MM.1S (cell line): Measurements from ENCODE around the gene EPHA5.

Experiments
- DNase-seq: peaks from one replicate; pipeline ENCODE4 v3.0.0-alpha.2; 2015
- H2AFZ ChIP-seq: fragments of 300-600 bp; sonication (generic); 2 replicates; pipeline ENCODE4 v1.6.0; 2016; ENCODE audit warnings: antibody characterized with exemption, low read length
- H3F3A ChIP-seq: fragments of 300-600 bp; sonication (generic); 2 replicates; pipeline ENCODE4 v1.6.1; 2016; ENCODE audit warnings: mild to moderate bottlenecking, antibody characterized with exemption, low read length, moderate library complexity, mixed read lengths; ENCODE audit not compliant: insufficient read depth
- H3K27ac ChIP-seq: fragments of 300-600 bp; sonication (generic); 2 replicates; pipeline ENCODE4 v1.5.1; 2016; ENCODE audit warnings: mild to moderate bottlenecking, low read length
- H3K27me3 ChIP-seq: fragments of 300-600 bp; sonication (generic); replicated peaks from 2 replicates; pipeline ENCODE4 v1.6.0; 2016; ENCODE audit warnings: low read length; ENCODE audit not compliant: insufficient read depth
- H3K36me3 ChIP-seq: fragments of 300-600 bp; sonication (generic); replicated peaks from 2 replicates; pipeline ENCODE4 v1.6.1; 2016; ENCODE audit warnings: mild to moderate bottlenecking, low read length, mixed read lengths; ENCODE audit not compliant: insufficient read depth
- H3K4me1 ChIP-seq: fragments of 300-600 bp; sonication (generic); 2 replicates; pipeline ENCODE4 v1.6.1; 2016; ENCODE audit warnings: low read length, mixed read lengths
- H3K4me2 ChIP-seq: fragments of 300-600 bp; sonication (generic); 2 replicates; pipeline ENCODE4 v1.6.0; 2016; ENCODE audit warnings: low read depth, low read length
- H3K4me3 ChIP-seq: fragments of 300-600 bp; sonication (generic); 2 replicates; pipeline ENCODE4 v1.5.1; 2016; ENCODE audit warnings: low read length, mixed read lengths
- H3K79me2 ChIP-seq: fragments of 300-600 bp; sonication (generic); 2 replicates; pipeline ENCODE4 v1.6.1; 2016; ENCODE audit warnings: mixed run types, low read length, mixed read lengths
- H3K9ac ChIP-seq: fragments of 300-600 bp; sonication (generic); 2 replicates; pipeline ENCODE4 v1.6.1; 2016; ENCODE audit warnings: low read length, mixed read lengths
- H3K9me2 ChIP-seq: fragments of 300-600 bp; sonication (generic); replicated peaks from 2 replicates; pipeline ENCODE4 v1.6.1; 2016; ENCODE audit warnings: mild to moderate bottlenecking, low read length, mixed read lengths; ENCODE audit not compliant: insufficient read depth
- H3K9me3 ChIP-seq: fragments of 300-600 bp; sonication (generic); replicated peaks from 2 replicates; pipeline ENCODE4 v1.6.1; 2016; ENCODE audit warnings: mild to moderate bottlenecking, low read length, mixed read lengths; ENCODE audit not compliant: insufficient read depth
- H4K20me1 ChIP-seq: fragments of 300-600 bp; sonication (generic); 2 replicates; pipeline ENCODE4 v1.6.1; 2016; ENCODE audit warnings: mild to moderate bottlenecking, low read length, moderate library complexity, mixed read lengths; ENCODE audit not compliant: insufficient read depth
- EZH2 ChIP-seq: fragments of 300-600 bp; sonication (generic); optimal IDR thresholded peaks from 2 replicates; pipeline ENCODE3; 2017; ENCODE audit warnings: low read depth, mild to moderate bottlenecking, antibody characterized with exemption, low read length, mixed read lengths
- EZH2phosphoT487 ChIP-seq: fragments of 300-600 bp; sonication (generic); IDR thresholded peaks from 2 replicates; pipeline ENCODE4 v1.6.1; 2018; ENCODE audit warnings: antibody characterized with exemption, low read length
- TF ChIP-seq, protein P1 (sequence below): fragments of 300-600 bp; sonication (generic); IDR thresholded peaks from 2 replicates; pipeline ENCODE4 v1.5.1; 2016; ENCODE audit warnings: antibody characterized with exemption, low read length, mixed read lengths

The EPHA5 gene

DNA sequence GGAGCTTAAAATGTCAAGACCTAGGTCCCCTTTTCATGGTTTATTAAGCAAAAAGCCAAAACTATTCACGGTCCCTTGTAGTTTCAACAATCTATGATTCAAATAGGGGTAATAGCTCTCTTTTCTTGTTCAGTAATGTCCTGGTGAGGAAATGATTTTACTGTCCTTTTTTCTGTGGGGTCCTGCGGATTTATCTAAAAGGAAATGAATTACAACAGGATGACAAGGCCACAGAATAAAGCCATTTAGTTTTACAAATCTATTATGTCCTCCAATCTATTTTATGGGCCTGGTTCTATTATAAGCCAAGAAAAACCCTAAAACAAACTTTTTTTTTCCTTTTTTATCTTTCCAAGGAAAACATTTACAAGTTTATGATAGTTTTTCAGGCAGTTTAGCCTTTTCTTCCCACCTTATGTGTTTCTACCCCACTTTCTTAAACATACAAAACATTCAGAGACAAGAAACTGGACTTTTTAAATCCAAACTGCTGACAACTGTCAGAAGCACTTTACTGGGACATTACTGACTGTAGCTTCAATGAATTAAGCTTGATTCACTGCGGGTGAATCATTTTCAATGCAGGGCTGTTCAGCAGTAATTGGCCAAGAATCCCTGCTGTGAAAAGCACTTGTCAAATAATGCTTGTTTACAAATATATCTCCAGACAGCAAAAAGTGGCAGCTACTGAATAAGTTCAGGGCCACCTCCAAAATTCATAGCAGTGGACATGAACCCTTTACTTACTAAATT, 4.3 kb downstream of the EPHA5 start:
- Histone ChIP-seq H4K20me1 (no peaks in the 10 kb centered on the region), H3K27me3 (no peaks in the 10 kb centered on the region), H3K36me3 (no peaks in the 10 kb centered on the region), H3K27ac (no peak overlapping the region), H3F3A (no peaks in the 10 kb centered on the region), H2AFZ (no peak overlapping the region), H3K9ac (no peak overlapping the region), H3K4me3 (no peak overlapping the region), H3K79me2 (no peaks in the 10 kb centered on the region), H3K9me2 (no peaks in the 10 kb centered on the region), H3K4me2 (no peak overlapping the region), H3K9me3 (no peaks in the 10 kb centered on the region), H3K4me1 (peaks cover 6% of the 10 kb centered on the region; the same call in 1 of the 2 replicates)
- TF ChIP-seq, protein P1, sequence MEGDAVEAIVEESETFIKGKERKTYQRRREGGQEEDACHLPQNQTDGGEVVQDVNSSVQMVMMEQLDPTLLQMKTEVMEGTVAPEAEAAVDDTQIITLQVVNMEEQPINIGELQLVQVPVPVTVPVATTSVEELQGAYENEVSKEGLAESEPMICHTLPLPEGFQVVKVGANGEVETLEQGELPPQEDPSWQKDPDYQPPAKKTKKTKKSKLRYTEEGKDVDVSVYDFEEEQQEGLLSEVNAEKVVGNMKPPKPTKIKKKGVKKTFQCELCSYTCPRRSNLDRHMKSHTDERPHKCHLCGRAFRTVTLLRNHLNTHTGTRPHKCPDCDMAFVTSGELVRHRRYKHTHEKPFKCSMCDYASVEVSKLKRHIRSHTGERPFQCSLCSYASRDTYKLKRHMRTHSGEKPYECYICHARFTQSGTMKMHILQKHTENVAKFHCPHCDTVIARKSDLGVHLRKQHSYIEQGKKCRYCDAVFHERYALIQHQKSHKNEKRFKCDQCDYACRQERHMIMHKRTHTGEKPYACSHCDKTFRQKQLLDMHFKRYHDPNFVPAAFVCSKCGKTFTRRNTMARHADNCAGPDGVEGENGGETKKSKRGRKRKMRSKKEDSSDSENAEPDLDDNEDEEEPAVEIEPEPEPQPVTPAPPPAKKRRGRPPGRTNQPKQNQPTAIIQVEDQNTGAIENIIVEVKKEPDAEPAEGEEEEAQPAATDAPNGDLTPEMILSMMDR: no peak
- no peak for TF ChIP-seq EZH2phosphoT487
- TF ChIP-seq EZH2: no peak
- DNase-seq: no peak

DNA sequence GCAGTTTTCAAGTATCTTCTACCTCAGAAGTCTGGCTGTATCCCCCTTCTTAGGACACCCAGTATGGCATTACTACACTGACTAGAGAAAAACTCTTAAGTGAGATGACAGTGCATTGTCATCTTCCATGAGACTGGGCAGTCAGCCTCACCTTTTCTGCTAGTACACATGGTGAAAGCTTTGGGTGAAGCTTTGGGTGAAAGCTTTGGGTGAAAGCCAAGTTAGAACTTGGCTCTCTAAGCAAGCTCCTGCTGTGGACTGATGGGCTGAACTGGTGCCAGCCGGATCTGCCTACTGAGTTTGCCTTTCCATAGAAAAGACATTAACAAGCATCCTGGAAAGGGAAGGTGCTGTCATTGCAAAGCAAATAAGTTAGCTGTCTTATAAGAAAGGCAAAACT, 8.8 kb downstream of the EPHA5 start:
- Histone ChIP-seq H3K27me3 (no peaks in the 10 kb centered on the region), H3K4me3 (no peak overlapping the region), H2AFZ (no peak overlapping the region), H3K79me2 (no peaks in the 10 kb centered on the region), H3K36me3 (no peaks in the 10 kb centered on the region), H3K4me1 (peaks cover 6% of the 10 kb centered on the region; the same call in 1 of the 2 replicates), H3K9ac (no peak overlapping the region), H3K4me2 (no peak overlapping the region), H3K9me2 (no peaks in the 10 kb centered on the region), H3K27ac (no peak overlapping the region), H3F3A (no peaks in the 10 kb centered on the region), H4K20me1 (no peaks in the 10 kb centered on the region), H3K9me3 (no peaks in the 10 kb centered on the region)
- DNase-seq: peak; percentile 22
- TF ChIP-seq EZH2phosphoT487 (no peak), EZH2 (no peak)
- TF ChIP-seq, protein P1: no peak

DNA sequence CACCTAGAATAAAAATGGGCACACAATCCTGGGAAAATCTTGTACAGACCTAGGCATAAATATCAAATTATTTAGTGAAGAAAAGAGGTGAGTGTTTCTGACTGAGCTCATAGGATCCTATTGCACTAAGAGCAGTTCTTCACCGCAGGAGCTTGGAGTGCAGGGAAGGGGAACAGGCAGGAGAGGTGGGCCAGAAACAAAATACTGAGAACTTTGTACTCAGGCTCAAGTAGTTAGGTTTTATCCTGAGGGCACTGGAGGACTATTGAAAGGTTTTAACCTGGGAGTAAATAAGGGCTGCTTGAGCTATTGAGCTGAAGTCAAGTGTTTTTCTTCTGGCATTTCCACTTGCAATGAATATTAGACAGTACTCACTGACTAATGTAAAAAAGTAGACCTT, 12.2 kb downstream of the EPHA5 start:
- H3F3A ChIP-seq: no peaks in the 10 kb centered on the region
- no peak overlapping the region for H3K27ac ChIP-seq
- TF ChIP-seq, protein P1: no peak
- no peak for TF ChIP-seq EZH2phosphoT487
- no peaks in the 10 kb centered on the region for H3K9me3 ChIP-seq
- H3K4me1 ChIP-seq: peaks cover 6% of the 10 kb centered on the region; the same call in 1 of the 2 replicates
- H2AFZ ChIP-seq: no peak overlapping the region
- no peak overlapping the region for H3K9ac ChIP-seq
- no peak for DNase-seq
- H3K36me3 ChIP-seq: no peaks in the 10 kb centered on the region
- no peaks in the 10 kb centered on the region for H3K9me2 ChIP-seq
- H4K20me1 ChIP-seq: no peaks in the 10 kb centered on the region
- no peak overlapping the region for H3K4me3 ChIP-seq
- no peak overlapping the region for H3K4me2 ChIP-seq
- no peaks in the 10 kb centered on the region for H3K79me2 ChIP-seq
- no peaks in the 10 kb centered on the region for H3K27me3 ChIP-seq
